IPS-15b (cell line): Measurements from ENCODE around the gene VPS37C.

Experiments
- H3K27me3 ChIP-seq: one replicate; pipeline ENCODE4 v1.6.1; 2013; ENCODE audit warnings: low read length; ENCODE audit not compliant: control insufficient read depth, insufficient read depth
- H3K36me3 ChIP-seq: one replicate; pipeline ENCODE4 v1.6.1; 2013; ENCODE audit warnings: low read length; ENCODE audit not compliant: control insufficient read depth, insufficient read depth
- H3K4me1 ChIP-seq: one replicate; pipeline ENCODE4 v1.6.1; 2013; ENCODE audit warnings: mild to moderate bottlenecking, low read length; ENCODE audit not compliant: control insufficient read depth, insufficient read depth
- H3K4me3 ChIP-seq: one replicate; pipeline ENCODE4 v1.5.1; 2013; ENCODE audit warnings: low read depth, low read length
- H3K9ac ChIP-seq: one replicate; pipeline ENCODE4 v1.6.1; 2013; ENCODE audit warnings: low read depth, mild to moderate bottlenecking, low read length
- H3K9me3 ChIP-seq: one replicate; pipeline ENCODE4 v1.6.1; 2013; ENCODE audit warnings: mild to moderate bottlenecking, low read length; ENCODE audit not compliant: control insufficient read depth, insufficient read depth

Gene VPS37C

DNA sequence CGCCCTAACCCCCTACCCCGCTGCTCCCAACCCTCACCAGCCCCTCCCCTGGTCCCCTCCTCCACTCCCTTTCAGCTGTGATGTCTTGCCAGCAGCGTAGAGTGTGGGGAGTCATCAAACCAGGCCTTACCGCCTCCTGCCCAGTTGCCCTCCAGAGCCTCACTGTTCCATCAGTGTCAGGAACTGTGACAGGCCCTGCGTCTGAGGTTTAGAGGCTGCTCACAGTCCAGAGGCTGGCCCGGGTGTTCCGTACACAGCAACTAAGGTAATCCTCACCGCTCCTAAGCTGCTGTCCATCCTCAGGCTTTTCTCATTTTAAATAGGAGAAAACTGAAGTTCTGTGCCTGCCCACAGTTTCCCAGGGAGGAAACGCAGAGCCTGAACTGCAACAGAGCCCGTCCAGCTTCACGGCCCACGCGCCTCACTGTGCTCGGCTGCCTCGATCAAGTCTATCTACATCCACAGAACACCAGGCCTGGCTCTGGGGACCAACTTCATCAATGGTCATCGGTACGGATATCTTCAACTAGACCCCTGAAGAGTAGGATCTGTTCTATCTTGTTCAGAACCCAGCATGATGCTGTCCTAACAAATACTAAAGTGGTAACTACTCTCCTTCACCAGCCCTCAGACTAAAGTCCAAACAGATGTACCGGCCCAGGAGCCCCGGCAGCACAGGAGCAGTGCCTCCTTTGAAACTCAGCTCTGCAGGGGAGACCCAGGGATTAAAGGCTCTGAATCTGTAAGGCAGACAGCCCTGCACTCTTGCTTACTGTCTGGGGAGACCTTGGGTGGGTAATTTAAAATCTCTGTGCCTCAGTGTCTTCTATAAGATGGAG, 10.3 kb downstream of the VPS37C start:
- Histone ChIP-seq H3K4me1 (peaks cover 17% of the 10 kb centered on the region), H3K4me3 (no peak overlapping the region), H3K9ac (peak overlapping the region; percentile 37), H3K27me3 (no peaks in the 10 kb centered on the region), H3K9me3 (no peaks in the 10 kb centered on the region), H3K36me3 (no peaks in the 10 kb centered on the region)

- H3K9ac ChIP-seq = no peak overlapping the region
- H3K4me3 ChIP-seq = no peak overlapping the region
- H3K4me1 ChIP-seq = peaks cover 17% of the 10 kb centered on the region
- no peaks in the 10 kb centered on the region for H3K27me3 ChIP-seq
- no peaks in the 10 kb centered on the region for H3K9me3 ChIP-seq
- H3K36me3 ChIP-seq = no peaks in the 10 kb centered on the region
These were observed 11.3 kb downstream of the VPS37C start for GRCh38 chr11:61149624-61150615.

- H3K4me3 ChIP-seq = no peak overlapping the region
- H3K9me3 ChIP-seq = no peaks in the 10 kb centered on the region
- H3K4me1 ChIP-seq = peaks cover 17% of the 10 kb centered on the region
- H3K36me3 ChIP-seq = no peaks in the 10 kb centered on the region
- no peak overlapping the region for H3K9ac ChIP-seq
- H3K27me3 ChIP-seq = no peaks in the 10 kb centered on the region
These were observed 13.2 kb downstream of the VPS37C start for GRCh38 chr11:61147791-61148620.

DNA sequence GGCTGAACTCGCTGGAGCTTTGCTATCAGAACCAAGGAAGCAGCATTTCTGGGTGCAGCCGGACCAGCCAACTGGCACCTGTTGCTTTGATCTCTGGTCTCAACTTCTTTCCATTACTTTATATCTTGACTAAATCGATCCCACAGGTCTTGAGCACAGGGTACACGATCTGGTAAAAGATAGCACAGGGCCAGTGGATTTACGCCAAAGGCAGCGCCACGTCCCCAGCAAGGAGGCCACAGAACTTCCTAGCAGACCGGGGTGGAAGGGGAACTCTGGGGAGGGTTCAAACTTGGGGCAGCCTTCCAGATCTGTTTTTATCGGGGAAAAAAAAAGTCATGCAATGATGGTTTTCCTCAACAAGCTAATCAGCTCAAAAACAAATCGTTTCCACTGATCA, 14.0 kb downstream of the VPS37C start:
- Histone ChIP-seq H3K9ac (no peak overlapping the region), H3K36me3 (no peaks in the 10 kb centered on the region), H3K4me1 (peaks cover 17% of the 10 kb centered on the region), H3K27me3 (no peaks in the 10 kb centered on the region), H3K9me3 (no peaks in the 10 kb centered on the region), H3K4me3 (no peak overlapping the region)

- no peak overlapping the region for H3K4me3 ChIP-seq
- no peaks in the 10 kb centered on the region for H3K36me3 ChIP-seq
- peaks cover 15% of the 10 kb centered on the region for H3K4me1 ChIP-seq
- H3K27me3 ChIP-seq = no peaks in the 10 kb centered on the region
- no peaks in the 10 kb centered on the region for H3K9me3 ChIP-seq
- H3K9ac ChIP-seq = no peak overlapping the region
These were observed 14.8 kb downstream of the VPS37C start for GRCh38 chr11:61146416-61146815.

DNA sequence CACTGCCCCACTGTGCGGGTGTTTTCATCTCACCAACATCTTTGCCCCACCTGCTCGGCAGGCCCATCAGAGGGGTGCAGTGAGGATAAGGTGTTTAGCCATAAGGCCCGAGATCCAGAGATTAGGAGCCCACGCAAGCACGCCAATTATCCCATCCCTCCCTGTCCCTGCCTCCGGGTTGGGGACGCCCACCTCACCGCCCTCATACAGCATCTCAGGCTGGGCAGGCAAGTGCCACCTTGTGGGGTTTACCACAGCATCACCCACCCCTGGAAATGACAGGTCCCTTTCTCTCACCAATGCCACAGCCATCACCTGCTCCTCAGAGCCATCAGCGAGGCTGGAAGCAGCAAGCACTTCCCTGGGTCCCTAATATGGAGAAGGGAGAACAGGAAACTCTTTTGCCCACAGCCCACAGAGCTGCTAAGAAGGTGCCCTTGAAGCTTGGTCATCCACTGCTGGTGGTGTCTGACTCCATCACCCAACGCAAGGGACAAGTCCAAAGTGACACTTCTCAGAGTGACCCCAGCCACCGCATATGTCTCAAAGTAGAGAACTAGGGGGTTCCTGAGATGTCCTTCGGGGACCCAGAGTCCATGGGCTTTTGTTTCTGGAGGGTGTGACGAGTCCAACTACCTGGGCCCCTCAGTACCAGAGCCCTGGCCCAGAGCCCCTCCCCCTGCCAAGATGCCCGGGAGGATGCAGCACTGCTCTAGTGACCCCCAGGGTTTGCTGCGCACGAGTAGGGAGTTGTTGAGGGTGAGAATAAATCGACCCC, 15.8 kb downstream of the VPS37C start:
- peaks cover 13% of the 10 kb centered on the region for H3K4me1 ChIP-seq
- no peaks in the 10 kb centered on the region for H3K27me3 ChIP-seq
- no peaks in the 10 kb centered on the region for H3K36me3 ChIP-seq
- H3K4me3 ChIP-seq = no peak overlapping the region
- H3K9me3 ChIP-seq = no peaks in the 10 kb centered on the region
- H3K9ac ChIP-seq = no peak overlapping the region

- H3K4me1 ChIP-seq = peaks cover 7% of the 10 kb centered on the region
- no peak overlapping the region for H3K9ac ChIP-seq
- H3K4me3 ChIP-seq = no peak overlapping the region
- no peaks in the 10 kb centered on the region for H3K36me3 ChIP-seq
- H3K9me3 ChIP-seq = no peaks in the 10 kb centered on the region
- no peaks in the 10 kb centered on the region for H3K27me3 ChIP-seq
These were observed 16.6 kb downstream of the VPS37C start for GRCh38 chr11:61144511-61145179.

DNA sequence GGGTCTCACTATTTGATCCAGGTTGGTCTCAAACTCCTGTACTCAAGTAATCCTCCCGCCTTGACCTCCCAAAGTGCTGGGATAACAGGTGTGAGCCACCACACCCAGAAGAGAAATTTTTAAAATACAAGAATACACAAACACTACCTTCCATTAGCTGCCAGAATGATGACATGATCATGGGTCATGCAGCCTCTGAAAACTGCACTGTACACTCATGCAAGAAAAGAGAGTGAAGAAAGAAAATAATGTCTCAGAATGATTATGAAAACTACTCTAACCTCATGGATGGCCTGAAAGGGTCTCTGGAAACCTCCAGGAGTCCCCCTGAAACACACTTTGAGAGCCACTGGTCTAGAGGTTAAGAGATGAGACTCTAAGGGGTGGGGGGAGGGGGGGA, 18.8 kb downstream of the VPS37C start:
- Histone ChIP-seq H3K4me3 (no peak overlapping the region), H3K4me1 (no peaks in the 10 kb centered on the region), H3K36me3 (no peaks in the 10 kb centered on the region), H3K27me3 (no peaks in the 10 kb centered on the region), H3K9ac (no peak overlapping the region), H3K9me3 (no peaks in the 10 kb centered on the region)

GRCh38 chr11:61141601-61142028, 19.6 kb downstream of the VPS37C start:
- no peaks in the 10 kb centered on the region for H3K4me1 ChIP-seq
- no peak overlapping the region for H3K4me3 ChIP-seq
- no peaks in the 10 kb centered on the region for H3K27me3 ChIP-seq
- no peaks in the 10 kb centered on the region for H3K36me3 ChIP-seq
- no peaks in the 10 kb centered on the region for H3K9me3 ChIP-seq
- H3K9ac ChIP-seq = no peak overlapping the region

DNA sequence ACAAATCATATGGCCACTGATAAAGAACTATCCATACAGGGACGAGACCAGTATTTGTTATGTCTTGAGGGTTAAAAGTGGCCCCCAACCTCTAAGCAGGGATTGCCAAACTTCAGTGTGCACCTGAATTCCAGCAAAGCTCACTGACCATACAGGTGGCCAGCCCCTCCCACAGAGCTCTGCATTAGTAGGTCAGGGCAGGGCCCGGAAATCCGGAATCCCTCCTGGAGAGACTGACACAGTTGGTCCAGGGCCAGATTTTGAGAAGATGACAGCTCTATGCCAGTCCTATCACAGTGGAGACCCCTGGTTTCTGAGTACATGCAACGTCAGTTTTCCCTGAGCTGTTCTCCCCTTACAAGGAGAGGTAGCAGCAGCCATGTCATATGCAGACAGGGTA, 20.8 kb downstream of the VPS37C start:
- Histone ChIP-seq H3K4me1 (no peaks in the 10 kb centered on the region), H3K9ac (no peak overlapping the region), H3K4me3 (no peak overlapping the region), H3K27me3 (no peaks in the 10 kb centered on the region), H3K9me3 (no peaks in the 10 kb centered on the region), H3K36me3 (no peaks in the 10 kb centered on the region)
